Endothelial cell of umbilical vein (primary cell): ENCODE results near the gene DCAF17. TPM values are rescaled to one million over a fixed set of nuclear protein-coding genes. Genes with fewer than 3 reads are reported as not detected.

Source experiments
- BruUV-seq: library from RNA; stranded (reverse); fragments of 400-500 nt; replicated peaks from 2 replicates; lab custom pipeline; 2021; lab: Mats Ljungman, UMichigan
- CTCF ChIA-PET: fragments of 300-600, 350-600 bp; sonication (Branson Sonifier 250); formaldehyde crosslinking; loops from one replicate; lab custom pipeline; 2021; ENCODE audit warnings: antibody characterized with exemption, inconsistent platforms; lab: Charles Lee
- POLR2A ChIA-PET: fragments of 300-600, 350-600 bp; sonication (Branson Sonifier 250); formaldehyde crosslinking; loops from one replicate; lab custom pipeline; 2021; ENCODE audit warnings: antibody characterized with exemption, inconsistent platforms; lab: Charles Lee
- DNase-seq: peaks from one replicate; pipeline ENCODE4 v3.0.0-alpha.2; 2011; ENCODE audit warnings: low read depth, low spot score
- FAIRE-seq: peaks from 2 replicates; lab custom pipeline; 2011; peaks lifted over from hg19 to GRCh38; lab: Jason Lieb, UNC
- H2AFZ ChIP-seq: 2 replicates; pipeline ENCODE4 v1.6.0; 2012; ENCODE audit warnings: low read depth, low read length, control low read depth, inconsistent platforms
- H3K27ac ChIP-seq: 2 replicates; pipeline ENCODE4 v1.5.1; 2011; ENCODE audit warnings: low read depth, mild to moderate bottlenecking, control low read depth, low read length, moderate library complexity; ENCODE audit not compliant: insufficient read depth
- H3K27me3 ChIP-seq, 2 experiments: 2 replicates each; pipeline versions ENCODE4 v1.6.0 to v1.6.1; 2011; ENCODE audit warnings: low read length in 2 of 2, mixed read lengths in 1 of 2; ENCODE audit not compliant: control insufficient read depth in 2 of 2, insufficient read depth in 2 of 2
- H3K36me3 ChIP-seq, 2 experiments: 2 replicates in 1 of 2; 3 replicates in 1 of 2; pipeline ENCODE4 v1.5.1; 2011; ENCODE audit warnings: low read length in 2 of 2, mild to moderate bottlenecking in 1 of 2, moderate library complexity in 1 of 2; ENCODE audit not compliant: control insufficient read depth in 2 of 2, insufficient read depth in 2 of 2; ENCODE audit errors: extremely low read depth in 1 of 2
- H3K4me1 ChIP-seq: 3 replicates; pipeline ENCODE4 v1.5.1; 2011; ENCODE audit warnings: mild to moderate bottlenecking, low read length; ENCODE audit not compliant: control insufficient read depth, insufficient read depth; ENCODE audit errors: extremely low read depth
- H3K4me2 ChIP-seq: 2 replicates; pipeline ENCODE4 v1.6.1; 2011; ENCODE audit warnings: low read length, control low read depth, mixed read lengths; ENCODE audit not compliant: insufficient read depth
- H3K4me3 ChIP-seq, 3 experiments: fragments of 200-600 bp in 1 of 3; sonication (generic), shearing (Covaris generic) in 1 of 3; replicated peaks in 1 of 3; 2 replicates each; pipeline ENCODE4 v1.5.1; 2011 to 2016; ENCODE audit warnings: control low read depth in 3 of 3, low read length in 3 of 3, mild to moderate bottlenecking in 2 of 3, inconsistent platforms in 1 of 3, low read depth in 1 of 3, moderate library complexity in 1 of 3; ENCODE audit not compliant: insufficient read depth in 1 of 3
- H3K79me2 ChIP-seq: 2 replicates; pipeline ENCODE4 v1.6.0; 2012; ENCODE audit warnings: low read length, inconsistent platforms; ENCODE audit not compliant: control insufficient read depth, insufficient read depth
- H3K9ac ChIP-seq: replicated peaks from 2 replicates; pipeline ENCODE3; 2011; ENCODE audit warnings: low read length, control low read depth; ENCODE audit not compliant: insufficient read depth; ENCODE audit errors: extremely low read depth
- H3K9me1 ChIP-seq: replicated peaks from 3 replicates; pipeline ENCODE4 v1.6.0; 2011; ENCODE audit warnings: mild to moderate bottlenecking, low read length; ENCODE audit not compliant: control insufficient read depth, insufficient read depth; ENCODE audit errors: extremely low read depth
- H3K9me3 ChIP-seq: replicated peaks from 2 replicates; pipeline ENCODE4 v1.5.1; 2012; ENCODE audit warnings: low read length, inconsistent platforms; ENCODE audit not compliant: control insufficient read depth, insufficient read depth
- H4K20me1 ChIP-seq: replicated peaks from 2 replicates; pipeline ENCODE3; 2011; ENCODE audit warnings: mild to moderate bottlenecking, low read length; ENCODE audit not compliant: control insufficient read depth, insufficient read depth; ENCODE audit errors: extremely low read depth
- EZH2 ChIP-seq: IDR thresholded peaks from 2 replicates; pipeline ENCODE4 v1.6.1; 2012; ENCODE audit warnings: borderline replicate concordance, low read depth, mild to moderate bottlenecking, moderate library complexity, low read length, inconsistent platforms; ENCODE audit not compliant: severe bottlenecking
- FOS ChIP-seq: IDR thresholded peaks from 2 replicates; pipeline ENCODE4 v1.6.1; 2011; ENCODE audit warnings: mild to moderate bottlenecking, low read length, moderate library complexity, borderline replicate concordance; ENCODE audit not compliant: insufficient read depth
- GATA2 ChIP-seq: IDR thresholded peaks from 2 replicates; pipeline ENCODE4 v1.7.0; 2011; ENCODE audit warnings: low read depth, mild to moderate bottlenecking, moderate library complexity, mixed read lengths, low read length; ENCODE audit not compliant: insufficient read length, insufficient read depth
- MYC ChIP-seq: IDR thresholded peaks from one replicate; pipeline ENCODE4 v1.6.1; 2011; ENCODE audit warnings: mild to moderate bottlenecking, low read depth, low read length
- POLR2A ChIP-seq: IDR thresholded peaks from 2 replicates; pipeline ENCODE4 v1.6.1; 2012; ENCODE audit warnings: low read depth, mild to moderate bottlenecking, control low read depth, low read length
- POLR2AphosphoS5 ChIP-seq: IDR thresholded peaks from 2 replicates; pipeline ENCODE4 v1.6.1; 2012; ENCODE audit warnings: low read depth, mild to moderate bottlenecking, control low read depth, low read length, moderate library complexity; ENCODE audit not compliant: insufficient read depth
- dilution Hi-C: fragments of 300-500 bp; cut with MboI; formaldehyde crosslinking; loops from one replicate; pipeline ENCODE4 v1.15.0; 2019; ENCODE audit warnings: low sequenced_read_pairs; ENCODE audit not compliant: extremely low pct_ligation_motif_present
- intact Hi-C: fragments of 100-400 bp; cut with micrococcal nuclease; formaldehyde crosslinking; loops from one replicate; pipeline ENCODE4 v1.10.0; 2022
- polyA plus RNA-seq, 4 experiments: library from polyadenylated mRNA; depleted of rRNA in 3 of 4; stranded (reverse) in 3 of 4; unstranded in 1 of 4; fragments of >200 nt; gene quantifications; 2 replicates each; pipeline versions ENCODE4 v1.2.1 to v1.2.3, GENCODE V29; 2011 to 2012; ENCODE audit warnings: missing spikeins in 1 of 4
- total RNA-seq: library from RNA; stranded (reverse); gene quantifications from 2 replicates; pipeline ENCODE4 v1.2.3, GENCODE V29; 2021
- TF ChIP-seq, protein P1 (sequence below), 2 donors: IDR thresholded peaks; 1 replicate in 1 of 2; 2 replicates in 1 of 2; pipeline ENCODE4 v1.5.1; 2011; ENCODE audit warnings: low read length in 2 of 2, mild to moderate bottlenecking in 2 of 2, moderate library complexity in 2 of 2, control low read depth in 1 of 2, inconsistent platforms in 1 of 2, low read depth in 1 of 2; ENCODE audit not compliant: insufficient read depth in 1 of 2; ENCODE audit errors: extremely low read depth in 1 of 2
- TF ChIP-seq, protein P2 (sequence below): IDR thresholded peaks from 2 replicates; pipeline ENCODE4 v1.6.1; 2011; ENCODE audit not compliant: insufficient read depth, insufficient read length

Gene DCAF17
- total and polyA plus RNA-seq, 2 donors (not counting 3 experiments of a cell fraction or from before 2014, with no cell fraction given) = 4.6 to 14.9 TPM

DNA sequence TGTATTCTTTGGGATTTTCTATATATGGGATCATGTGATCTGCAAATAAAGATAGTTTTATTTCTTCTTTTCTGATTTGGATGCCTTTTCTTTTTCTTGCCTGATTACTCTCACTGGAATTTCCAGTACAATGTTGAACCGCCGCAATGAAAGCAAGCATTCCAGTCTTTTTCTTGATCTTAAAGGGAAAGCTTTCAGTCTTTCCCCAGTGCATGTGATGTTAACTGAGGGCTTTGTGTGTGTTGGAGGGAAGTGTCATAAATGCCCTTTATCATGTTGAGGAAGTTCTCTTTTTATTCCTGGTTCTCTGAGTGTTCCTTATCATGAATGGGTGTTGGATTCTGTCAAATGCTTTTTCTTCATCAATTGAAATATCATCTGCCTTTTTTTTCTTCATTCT, 71.3 kb downstream of the DCAF17 start:
- intact Hi-C loops = no loop called here
- Histone ChIP-seq H3K36me3 (no peaks in the 10 kb centered on the region), H4K20me1 (no peaks in the 10 kb centered on the region), H3K9me1 (no peaks in the 10 kb centered on the region), H3K27ac (no peak overlapping the region), H3K9me3 (no peaks in the 10 kb centered on the region), H3K27me3 (no peaks in the 10 kb centered on the region), H2AFZ (no peak overlapping the region), H3K4me1 (no peaks in the 10 kb centered on the region), H3K79me2 (no peaks in the 10 kb centered on the region), H3K4me3 (no peak overlapping the region), H3K4me2 (no peak overlapping the region), H3K9ac (no peak overlapping the region)
- BruUV-seq = no TSS peak
- dilution Hi-C loops = no loop called here
- POLR2A ChIA-PET = no interaction called here
- DNase-seq (no peak), FAIRE-seq (no peak)
- CTCF ChIA-PET = no interaction called here
- no peak for TF ChIP-seq EZH2
- TF ChIP-seq, protein P1, sequence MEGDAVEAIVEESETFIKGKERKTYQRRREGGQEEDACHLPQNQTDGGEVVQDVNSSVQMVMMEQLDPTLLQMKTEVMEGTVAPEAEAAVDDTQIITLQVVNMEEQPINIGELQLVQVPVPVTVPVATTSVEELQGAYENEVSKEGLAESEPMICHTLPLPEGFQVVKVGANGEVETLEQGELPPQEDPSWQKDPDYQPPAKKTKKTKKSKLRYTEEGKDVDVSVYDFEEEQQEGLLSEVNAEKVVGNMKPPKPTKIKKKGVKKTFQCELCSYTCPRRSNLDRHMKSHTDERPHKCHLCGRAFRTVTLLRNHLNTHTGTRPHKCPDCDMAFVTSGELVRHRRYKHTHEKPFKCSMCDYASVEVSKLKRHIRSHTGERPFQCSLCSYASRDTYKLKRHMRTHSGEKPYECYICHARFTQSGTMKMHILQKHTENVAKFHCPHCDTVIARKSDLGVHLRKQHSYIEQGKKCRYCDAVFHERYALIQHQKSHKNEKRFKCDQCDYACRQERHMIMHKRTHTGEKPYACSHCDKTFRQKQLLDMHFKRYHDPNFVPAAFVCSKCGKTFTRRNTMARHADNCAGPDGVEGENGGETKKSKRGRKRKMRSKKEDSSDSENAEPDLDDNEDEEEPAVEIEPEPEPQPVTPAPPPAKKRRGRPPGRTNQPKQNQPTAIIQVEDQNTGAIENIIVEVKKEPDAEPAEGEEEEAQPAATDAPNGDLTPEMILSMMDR (IDR thresholded peaks at IDR 0.05; ENCODE audit: extremely low read depth in 1 of 2, insufficient read depth in 1 of 2, low read depth in 1 of 2, low read length in 2 of 2) = no peak
- TF ChIP-seq FOS = no peak
- no peak for TF ChIP-seq POLR2AphosphoS5
- no peak for TF ChIP-seq GATA2
- TF ChIP-seq, protein P2, sequence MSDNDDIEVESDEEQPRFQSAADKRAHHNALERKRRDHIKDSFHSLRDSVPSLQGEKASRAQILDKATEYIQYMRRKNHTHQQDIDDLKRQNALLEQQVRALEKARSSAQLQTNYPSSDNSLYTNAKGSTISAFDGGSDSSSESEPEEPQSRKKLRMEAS = no peak
- TF ChIP-seq MYC = no peak
- TF ChIP-seq POLR2A = no peak
